HS-27A (cell line): Measurements from ENCODE around the gene CCSER2.
"Not testable (repeated sequence)": the region's sequence is repeated elsewhere in the genome, so short reads cannot be mapped to it uniquely, and the experiment has no call there.

Source experiments
- DNase-seq: peaks from one replicate; pipeline ENCODE4 v3.0.0-alpha.2; 2012; ENCODE audit warnings: low read depth, missing footprints

The CCSER2 gene

DNA sequence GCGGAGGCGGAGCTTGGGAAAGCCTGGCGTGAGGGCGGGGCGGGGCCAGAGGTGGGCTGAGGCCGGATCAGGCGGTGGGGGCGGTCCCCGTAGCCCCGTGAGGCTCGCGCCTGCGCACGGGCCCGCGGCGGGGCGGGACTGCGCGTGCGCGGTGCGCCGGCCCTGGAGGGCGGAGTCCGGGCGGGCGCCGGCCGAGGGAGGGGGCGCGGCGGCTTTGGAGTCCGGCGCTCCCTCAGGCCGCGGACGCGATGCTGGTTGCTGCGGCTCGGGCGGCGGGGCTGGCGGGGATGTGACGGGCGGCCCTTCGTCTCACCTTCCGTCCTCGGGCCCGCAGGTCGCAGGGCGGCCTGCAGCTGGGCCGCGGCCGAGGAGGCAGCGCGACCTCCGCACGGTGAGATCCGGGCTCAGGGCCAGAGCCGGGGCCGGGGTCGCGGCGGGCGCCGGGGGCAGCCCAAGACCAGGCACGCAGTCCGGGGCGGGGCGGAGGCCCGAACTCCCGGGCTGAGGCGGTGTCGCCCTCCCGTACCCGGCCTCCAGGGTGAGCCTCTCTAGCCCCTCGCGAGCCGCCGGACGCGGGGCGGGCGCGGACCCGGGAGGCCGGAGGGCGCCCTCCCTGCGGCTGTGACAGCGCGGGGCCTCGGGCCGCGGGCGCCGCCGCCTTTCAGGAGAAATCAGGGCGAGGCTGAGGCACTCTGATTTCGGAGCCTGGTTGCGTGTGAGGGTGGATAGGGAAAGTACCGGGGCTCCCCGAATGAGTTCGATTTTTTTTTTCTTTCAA is at the start of gene CCSER2:
Gene CCSER2, plus strand, starts transcription at position 172 of the 778 bp plus-strand sequence. CDS start 42,464 bp downstream, outside the sequence.
- no peak for DNase-seq

- DNase-seq, result not testable (repeated sequence)
Observed at GRCh38 chr10:84279876-84280475, 48.4 kb upstream of the CCSER2 start.

- no peak for DNase-seq
Observed at GRCh38 chr10:84286695-84287094, 41.7 kb upstream of the CCSER2 start.

DNA sequence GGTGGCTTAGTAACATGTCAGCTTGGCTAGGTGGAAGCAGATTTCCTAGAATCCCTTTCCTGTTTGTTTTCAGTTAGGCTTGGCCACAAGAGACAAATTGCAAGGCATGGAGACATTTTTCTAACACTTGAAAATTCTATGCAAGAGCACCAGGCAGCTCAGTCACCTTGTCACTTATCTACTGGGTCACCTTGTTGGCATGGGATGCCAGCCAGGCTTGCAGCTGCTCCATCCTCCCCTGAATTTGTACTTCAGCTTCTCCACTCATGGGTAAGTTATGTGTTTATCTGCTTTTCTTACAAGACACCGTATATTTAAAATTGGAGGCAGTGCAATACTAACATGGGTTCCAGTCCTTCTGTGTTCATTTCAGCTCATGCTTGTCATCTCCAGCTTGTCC is 40.2 kb upstream of the CCSER2 start:
- no peak for DNase-seq

DNA sequence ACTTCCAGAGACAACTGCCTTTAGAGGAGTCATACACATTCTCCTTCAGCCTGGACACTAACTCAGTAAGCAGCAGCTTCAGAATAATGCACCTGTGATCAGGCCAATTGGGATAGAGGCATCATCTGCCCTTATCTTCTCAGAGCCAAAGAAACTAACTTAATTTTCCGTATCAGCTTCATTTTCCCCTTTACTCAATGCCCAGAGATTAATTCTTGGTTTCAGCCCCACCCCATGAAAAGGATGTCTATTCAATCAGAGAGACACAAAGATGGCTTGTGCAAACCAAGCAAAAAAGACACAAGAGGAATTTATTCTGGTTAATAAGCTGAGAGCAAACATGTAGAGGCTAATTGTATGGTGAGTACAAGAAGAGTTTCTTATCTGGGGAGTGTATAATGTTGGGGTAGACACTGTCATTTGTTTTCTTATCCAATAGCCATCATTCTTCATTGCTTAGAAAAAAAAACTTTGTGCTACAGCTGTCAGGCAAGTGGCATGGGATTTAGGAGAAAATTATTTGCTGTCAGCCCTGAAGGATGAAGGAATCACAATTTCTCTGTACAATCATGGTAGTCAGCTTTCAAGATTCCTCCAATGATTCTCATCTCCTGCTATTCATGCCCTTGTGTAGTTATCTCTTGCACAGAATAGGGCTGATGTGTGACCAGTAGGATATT is 38.7 kb upstream of the CCSER2 start:
- DNase-seq, result no peak

GRCh38 chr10:84290235-84290634 is 38.2 kb upstream of the CCSER2 start:
- DNase-seq, result no peak

DNA sequence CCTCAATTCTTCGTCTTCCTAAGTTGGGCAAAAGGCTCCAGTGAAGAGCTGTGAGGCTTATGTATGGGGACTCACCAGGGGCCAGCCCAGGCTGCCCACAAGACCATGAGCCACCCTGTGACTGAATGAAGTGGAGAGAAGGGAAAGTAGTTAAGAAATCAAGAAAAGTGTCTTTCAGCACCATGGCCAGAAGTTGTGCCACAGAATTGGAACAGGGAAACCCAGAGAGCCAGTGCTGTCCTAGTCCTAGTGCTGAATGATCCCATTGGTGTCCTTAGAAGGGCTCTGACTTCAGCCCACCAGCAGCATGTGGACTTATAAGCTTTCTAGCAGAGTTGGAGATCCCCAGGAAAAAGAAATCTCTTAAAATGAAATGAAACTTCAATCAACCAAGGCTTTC is 37.0 kb upstream of the CCSER2 start:
- no peak for DNase-seq

GRCh38 chr10:84292502-84292901 is 35.9 kb upstream of the CCSER2 start:
- DNase-seq, result no peak

DNA sequence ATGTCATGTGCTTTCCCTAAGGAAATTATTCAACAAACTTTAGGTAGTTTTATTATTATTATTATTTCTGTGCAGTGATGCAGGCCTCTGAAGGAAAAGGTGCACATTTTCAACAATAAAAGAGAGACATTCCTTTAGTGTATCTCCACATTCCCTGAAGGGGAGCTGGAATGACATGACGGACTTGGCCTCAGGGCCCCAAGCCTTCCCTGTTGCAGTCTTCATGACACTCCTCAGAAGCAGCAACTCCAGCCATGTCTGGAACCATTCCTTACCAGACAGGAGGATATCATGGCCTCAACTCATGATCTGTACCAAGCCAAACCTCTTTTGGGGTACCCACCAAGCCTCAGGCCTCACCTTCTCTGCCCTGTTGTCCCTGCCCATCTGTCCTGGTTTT is 35.2 kb upstream of the CCSER2 start:
- DNase-seq, result no peak

- no peak for DNase-seq
Observed at GRCh38 chr10:84293574-84294016, 34.8 kb upstream of the CCSER2 start.

- no peak for DNase-seq
Observed at GRCh38 chr10:84294766-84295447, 33.5 kb upstream of the CCSER2 start.

GRCh38 chr10:84296091-84296981 is 32.1 kb upstream of the CCSER2 start:
- DNase-seq, result peak; percentile 29

- DNase-seq, result no peak
Observed at GRCh38 chr10:84298057-84298456, 30.3 kb upstream of the CCSER2 start.

- no peak for DNase-seq
Observed at GRCh38 chr10:84302223-84302622, 26.2 kb upstream of the CCSER2 start.

DNA sequence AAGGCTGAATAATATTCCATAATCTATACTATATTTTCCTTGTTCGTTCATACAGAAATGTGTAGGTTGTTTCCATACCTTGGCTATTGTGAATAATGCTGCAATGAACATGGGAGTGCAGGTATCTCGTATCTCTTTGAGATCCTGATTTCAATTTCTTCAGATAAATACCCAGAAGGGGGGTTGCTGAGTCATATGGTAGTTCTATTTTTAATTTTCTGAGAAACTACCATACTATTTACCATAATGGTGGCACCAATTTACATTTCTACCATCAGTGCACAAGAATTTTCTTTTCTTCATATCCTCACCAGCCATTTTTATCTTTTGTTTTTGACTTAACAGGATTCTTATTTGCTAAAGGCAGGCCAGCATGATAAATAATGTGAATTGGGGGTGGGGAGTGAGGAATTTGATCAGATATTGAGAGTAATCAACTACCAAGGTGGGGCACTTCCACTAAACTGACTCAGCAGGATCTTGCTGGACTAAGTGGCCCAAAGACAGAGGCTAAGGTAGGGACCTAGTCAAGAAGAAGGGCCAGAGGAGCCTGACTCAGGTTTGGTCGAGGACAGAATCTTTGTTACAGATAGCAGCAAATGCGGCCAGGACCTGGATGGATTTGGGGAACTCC is 21.5 kb upstream of the CCSER2 start:
- DNase-seq, result no peak

- DNase-seq, result no peak
Observed at GRCh38 chr10:84308021-84308420, 20.4 kb upstream of the CCSER2 start.

DNA sequence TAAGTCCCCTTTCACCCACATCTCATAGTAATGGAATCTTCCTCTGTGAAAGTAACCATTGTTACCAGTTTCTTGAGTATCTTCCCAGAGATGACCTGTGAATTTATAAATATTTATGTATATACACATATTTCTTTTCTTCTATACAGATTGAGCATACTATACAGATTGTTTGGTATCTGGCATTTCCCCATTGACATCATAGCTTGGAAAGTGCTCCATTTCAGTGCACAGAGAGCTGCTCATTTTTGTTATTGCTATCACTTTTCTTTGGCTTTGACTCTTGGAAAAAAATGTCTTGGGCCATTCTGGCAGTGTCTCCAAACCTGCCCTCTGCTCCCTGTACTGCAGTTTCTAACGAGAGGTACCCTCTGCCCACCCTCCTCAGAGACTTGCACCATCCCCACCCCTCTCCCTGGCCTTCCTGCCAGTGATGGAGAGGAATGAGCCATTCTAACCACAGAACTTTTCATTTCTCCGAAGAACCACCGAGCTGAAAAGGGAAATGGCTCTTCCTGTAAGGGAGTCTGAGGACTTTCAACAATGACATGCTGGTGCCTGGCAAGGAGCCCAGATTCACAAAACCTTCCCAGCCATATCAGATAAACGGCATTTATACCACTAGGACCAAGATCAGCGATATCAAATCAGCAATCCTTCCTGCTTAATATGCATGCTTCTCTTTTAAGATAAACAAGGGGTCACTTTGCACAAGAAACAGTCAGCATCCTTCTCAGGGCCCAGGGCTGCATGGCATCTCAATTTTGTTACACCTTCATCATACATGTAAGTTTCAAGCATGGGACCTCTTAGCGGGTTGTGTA is 19.7 kb upstream of the CCSER2 start:
- no peak for DNase-seq

DNA sequence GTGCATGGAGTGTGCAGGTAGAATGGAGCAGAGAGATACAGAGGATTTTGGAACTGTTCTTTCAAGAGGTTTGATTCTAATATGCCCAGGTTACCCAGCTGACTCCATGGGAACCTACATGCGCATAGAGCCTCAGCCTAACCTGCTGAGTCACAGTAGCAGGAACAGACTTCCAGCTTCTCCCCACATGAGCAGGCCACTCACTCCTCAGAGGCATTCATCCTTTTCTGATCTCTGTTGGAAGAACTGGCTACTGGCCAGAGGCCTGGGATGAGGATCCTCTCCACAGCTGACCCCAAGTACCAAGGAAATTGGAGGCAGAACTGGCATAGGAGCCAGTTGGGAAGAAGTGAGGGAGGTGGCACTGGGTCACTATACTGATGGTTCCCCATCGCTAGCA is 17.9 kb upstream of the CCSER2 start:
- no peak for DNase-seq

- no peak for DNase-seq
Observed at GRCh38 chr10:84311576-84311975, 16.8 kb upstream of the CCSER2 start.

DNA sequence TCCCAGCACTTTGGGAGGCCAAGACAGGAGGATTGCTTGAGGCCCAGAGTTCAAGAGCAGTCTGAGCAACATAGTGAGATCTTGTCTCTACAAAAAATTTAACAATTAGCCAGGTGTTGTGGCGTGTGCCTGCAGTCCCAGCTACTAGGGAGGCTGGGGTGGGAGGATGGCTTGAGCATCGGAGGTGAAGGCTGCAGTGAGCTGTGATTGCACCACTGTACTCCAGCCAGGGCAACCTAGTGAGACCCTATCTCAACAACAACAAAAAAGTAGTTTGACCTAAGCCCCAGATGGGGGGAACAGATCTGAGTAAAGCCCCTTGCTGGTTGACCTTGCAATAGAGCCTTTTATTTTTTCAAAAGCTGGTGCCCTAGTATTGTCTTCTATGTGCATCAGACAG is 15.6 kb upstream of the CCSER2 start:
- DNase-seq, result no peak
